ENCODE results near the gene NXN.
"Not testable (repeated sequence)": the region's sequence is repeated elsewhere in the genome, so short reads cannot be mapped to it uniquely, and the experiment has no call there.

Gene NXN

DNA sequence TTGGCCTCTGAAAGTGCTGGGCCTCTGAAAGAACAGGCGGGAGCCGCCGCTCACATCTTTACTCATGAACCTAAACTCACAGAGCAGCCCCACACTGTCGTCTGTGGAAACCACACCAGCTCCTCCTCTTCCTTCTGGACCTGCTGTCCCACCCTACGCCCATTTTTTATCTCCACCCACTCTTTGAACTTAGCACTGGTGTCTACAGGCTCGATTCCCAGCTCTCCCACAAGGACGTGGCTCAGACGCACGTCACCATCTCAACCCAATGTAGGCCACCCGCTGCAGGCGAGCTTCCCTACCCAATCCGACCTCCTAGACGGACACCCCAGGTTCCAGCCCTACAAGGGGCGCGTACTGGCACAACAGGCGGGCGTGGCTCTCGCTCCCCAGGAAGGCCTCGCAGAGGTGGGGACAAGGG, 62.2 kb downstream of the NXN start:
- DNase-seq (ENCODE audit: low read depth), result no peak
- H3K4me3 ChIP-seq (ENCODE audit: low read depth, low read length), result no peak overlapping the region
- TF ChIP-seq, protein P1, sequence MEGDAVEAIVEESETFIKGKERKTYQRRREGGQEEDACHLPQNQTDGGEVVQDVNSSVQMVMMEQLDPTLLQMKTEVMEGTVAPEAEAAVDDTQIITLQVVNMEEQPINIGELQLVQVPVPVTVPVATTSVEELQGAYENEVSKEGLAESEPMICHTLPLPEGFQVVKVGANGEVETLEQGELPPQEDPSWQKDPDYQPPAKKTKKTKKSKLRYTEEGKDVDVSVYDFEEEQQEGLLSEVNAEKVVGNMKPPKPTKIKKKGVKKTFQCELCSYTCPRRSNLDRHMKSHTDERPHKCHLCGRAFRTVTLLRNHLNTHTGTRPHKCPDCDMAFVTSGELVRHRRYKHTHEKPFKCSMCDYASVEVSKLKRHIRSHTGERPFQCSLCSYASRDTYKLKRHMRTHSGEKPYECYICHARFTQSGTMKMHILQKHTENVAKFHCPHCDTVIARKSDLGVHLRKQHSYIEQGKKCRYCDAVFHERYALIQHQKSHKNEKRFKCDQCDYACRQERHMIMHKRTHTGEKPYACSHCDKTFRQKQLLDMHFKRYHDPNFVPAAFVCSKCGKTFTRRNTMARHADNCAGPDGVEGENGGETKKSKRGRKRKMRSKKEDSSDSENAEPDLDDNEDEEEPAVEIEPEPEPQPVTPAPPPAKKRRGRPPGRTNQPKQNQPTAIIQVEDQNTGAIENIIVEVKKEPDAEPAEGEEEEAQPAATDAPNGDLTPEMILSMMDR (IDR thresholded peaks at IDR 0.05; ENCODE audit: low read depth, low read length, missing control alignments), result no peak

DNA sequence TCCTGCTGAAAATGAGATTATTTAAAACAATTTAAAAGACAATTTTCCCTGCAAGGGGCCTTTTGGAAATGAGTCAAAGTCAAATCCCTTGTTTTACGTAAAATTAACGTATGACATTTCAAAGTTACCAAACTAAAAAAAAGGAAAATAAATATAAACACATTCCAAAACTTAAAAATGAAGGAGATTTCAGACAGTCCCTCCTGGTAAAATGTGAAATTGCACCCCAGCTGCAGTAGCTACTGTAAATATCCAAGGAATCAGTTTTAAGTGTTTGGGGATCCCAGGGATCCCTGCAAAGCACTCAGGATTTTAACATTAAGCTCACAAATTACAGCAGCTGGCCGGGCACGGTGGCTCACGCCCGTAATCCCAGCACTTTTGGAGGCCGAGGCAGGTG, 63.3 kb downstream of the NXN start:
- TF ChIP-seq, protein P1 (IDR thresholded peaks at IDR 0.05; ENCODE audit: low read depth, low read length, missing control alignments), result no peak
- DNase-seq (ENCODE audit: low read depth), result no peak
- H3K4me3 ChIP-seq (ENCODE audit: low read depth, low read length), result no peak overlapping the region

DNA sequence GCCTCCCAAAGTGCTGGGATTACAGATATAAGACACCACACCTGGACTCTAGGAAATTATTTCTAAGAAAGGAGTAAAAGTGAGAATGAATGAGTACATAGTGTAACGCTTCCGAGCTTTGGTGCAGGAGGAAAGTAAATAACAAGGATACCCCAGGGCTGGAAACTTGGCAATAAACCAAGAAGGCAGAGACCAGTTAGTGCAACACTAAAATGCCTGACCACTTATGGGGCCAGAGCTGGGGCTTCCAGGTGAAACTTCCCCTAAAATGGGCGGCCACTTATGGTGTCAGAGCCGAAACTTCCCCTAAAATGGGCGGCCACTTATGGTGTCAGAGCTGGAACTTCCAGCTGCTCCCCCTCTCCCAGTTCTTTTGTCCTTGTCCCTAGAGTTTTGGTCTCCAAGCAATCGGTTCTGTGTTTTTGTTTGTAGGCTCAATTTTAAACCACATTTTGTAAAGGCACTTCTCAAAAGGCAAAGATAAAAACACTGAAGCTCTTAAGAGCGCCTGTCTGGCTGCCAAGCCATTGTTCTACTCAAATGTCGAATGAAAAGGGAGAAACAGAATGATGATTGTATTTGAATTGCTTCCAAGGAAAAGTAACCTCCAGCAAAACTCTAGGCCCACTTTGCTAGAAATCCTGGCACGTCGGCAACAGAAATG, 63.9 kb downstream of the NXN start:
- DNase-seq (ENCODE audit: low read depth), result peak; percentile 45
- H3K4me3 ChIP-seq (ENCODE audit: low read depth, low read length), result no peak overlapping the region
- TF ChIP-seq, protein P1 (IDR thresholded peaks at IDR 0.05; ENCODE audit: low read depth, low read length, missing control alignments), result no peak

DNA sequence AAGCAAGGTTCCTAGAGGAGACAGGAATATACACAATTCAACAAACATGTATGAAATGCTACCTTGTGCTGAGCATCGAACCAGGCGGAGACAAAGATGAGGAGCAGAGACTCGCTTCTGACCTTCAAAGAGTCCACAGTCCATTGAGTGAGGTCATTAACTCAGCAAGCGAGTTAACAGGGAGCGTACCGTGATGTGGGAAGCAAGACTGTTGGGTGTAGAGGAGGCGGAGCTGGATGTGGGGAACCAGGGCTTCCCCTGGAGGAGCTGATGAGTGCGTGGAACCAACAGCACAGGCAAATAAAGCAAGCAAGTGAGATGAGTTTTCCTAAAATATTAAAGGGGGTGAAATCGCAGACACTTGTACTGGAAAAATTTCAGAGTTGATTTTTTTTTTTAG, 65.0 kb downstream of the NXN start:
- DNase-seq (ENCODE audit: low read depth), result no peak
- no peak overlapping the region for H3K4me3 ChIP-seq (ENCODE audit: low read depth, low read length)
- TF ChIP-seq, protein P1 (IDR thresholded peaks at IDR 0.05; ENCODE audit: low read depth, low read length, missing control alignments), result no peak

DNA sequence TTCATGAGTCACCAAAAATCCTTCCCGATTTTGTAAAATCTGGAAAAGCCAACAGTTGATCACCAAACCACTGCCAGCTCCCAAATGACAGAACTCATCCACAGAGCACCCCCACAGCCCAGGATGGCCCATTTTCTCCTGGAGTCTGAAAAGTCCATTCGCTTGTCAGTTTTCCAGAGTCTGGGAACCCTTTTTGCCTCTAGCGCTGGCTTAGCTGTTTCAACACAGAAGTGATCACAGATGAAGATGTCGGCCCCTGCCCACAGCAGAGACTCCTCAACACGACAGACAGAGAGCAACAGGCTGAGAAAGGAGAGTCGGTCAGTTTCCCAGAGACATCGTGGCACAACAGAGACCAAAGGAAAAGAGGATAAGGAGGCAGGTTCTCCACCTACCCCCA, 66.4 kb downstream of the NXN start:
- H3K4me3 ChIP-seq (ENCODE audit: low read depth, low read length), result no peak overlapping the region
- TF ChIP-seq, protein P1 (IDR thresholded peaks at IDR 0.05; ENCODE audit: low read depth, low read length, missing control alignments), result no peak
- no peak for DNase-seq (ENCODE audit: low read depth)

DNA sequence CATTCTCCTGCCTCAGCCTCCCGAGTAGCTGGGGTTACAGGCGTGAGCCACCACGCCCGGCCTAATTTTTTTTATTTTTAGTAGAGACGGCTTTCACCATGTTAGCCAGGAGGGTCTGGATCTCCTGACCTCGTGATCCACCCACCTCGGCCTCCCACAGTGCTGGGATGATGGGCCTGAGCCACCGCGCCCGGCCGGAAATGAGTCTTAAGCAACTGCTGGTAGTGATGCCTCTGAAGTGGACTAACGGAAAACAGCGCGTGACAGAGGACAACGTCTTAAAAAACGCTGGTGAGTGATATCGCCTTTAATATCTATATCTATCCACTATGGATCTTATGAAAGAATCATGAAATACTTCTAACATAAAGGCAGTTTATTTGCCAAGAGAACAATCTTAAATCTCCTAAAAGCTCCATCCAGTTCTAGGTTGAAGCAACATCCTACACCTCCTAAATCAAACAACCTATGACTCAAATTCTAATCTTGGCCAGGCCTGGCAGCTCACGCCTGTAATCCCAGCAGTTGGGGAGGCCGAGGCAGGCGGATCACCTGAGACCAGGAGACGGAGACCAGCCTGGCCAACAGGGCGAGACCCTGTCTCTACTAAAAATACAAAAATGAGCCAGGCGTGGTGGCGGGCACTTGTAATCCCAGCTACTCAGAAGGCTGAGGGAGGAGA, 69.8 kb downstream of the NXN start:
- H3K4me3 ChIP-seq (ENCODE audit: low read depth, low read length), result no peak overlapping the region
- TF ChIP-seq, protein P1 (IDR thresholded peaks at IDR 0.05; ENCODE audit: low read depth, low read length, missing control alignments), result no peak
- DNase-seq (ENCODE audit: low read depth), result no peak

DNA sequence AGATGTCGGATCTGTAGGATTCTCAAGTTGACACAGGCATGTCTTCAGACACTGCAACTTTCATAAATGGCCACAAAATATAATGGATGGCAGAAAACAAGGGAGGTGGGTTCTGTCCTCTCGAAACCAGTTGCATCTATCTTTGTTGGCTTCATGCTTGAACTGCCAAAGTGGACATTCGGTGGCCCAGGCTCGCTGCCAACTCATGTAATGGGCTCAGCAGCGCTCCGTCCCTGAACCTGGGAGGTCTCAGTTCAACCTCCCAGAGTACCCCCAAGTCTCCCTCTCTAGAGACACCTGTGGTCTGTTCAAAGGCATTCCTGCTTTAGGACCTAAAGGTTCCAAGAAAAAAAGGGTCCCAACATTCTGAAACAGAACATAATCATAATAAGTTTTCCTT, 71.9 kb downstream of the NXN start:
- H3K4me3 ChIP-seq (ENCODE audit: low read depth, low read length), result no peak overlapping the region
- TF ChIP-seq, protein P1 (IDR thresholded peaks at IDR 0.05; ENCODE audit: low read depth, low read length, missing control alignments), result no peak
- DNase-seq (ENCODE audit: low read depth), result no peak

DNA sequence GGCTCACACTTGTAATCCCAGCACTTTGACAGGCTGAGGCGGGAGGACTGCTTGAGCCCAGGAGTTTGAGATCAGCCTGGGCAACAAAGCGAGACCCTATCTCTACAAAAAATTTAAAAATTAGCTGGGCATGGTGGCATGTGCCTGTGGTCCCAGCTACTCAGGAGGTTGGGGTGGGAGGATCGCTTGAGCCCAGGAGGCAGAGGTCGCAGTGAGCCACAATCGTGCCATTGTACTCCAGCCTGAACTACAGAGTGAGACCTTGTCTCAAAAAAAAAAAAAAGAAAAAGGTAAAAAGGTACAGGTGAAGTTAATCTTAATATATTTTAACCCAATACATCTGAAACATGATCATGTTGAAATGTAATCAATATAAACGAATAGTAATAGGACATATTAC, 73.9 kb downstream of the NXN start:
- DNase-seq (ENCODE audit: low read depth); H3K4me3 ChIP-seq (ENCODE audit: low read depth, low read length): not testable (repeated sequence)

All from GM12864 (cell line).